GM13977 (cell line): ENCODE data around the gene LHX2.

Experiments
- DNase-seq: peaks from one replicate; pipeline ENCODE4 v3.0.0; 2012; ENCODE audit warnings: low spot score
- CTCF ChIP-seq: IDR thresholded peaks from 2 replicates; pipeline ENCODE4 v1.5.1; 2012; ENCODE audit warnings: mild to moderate bottlenecking, control low read depth; ENCODE audit not compliant: insufficient read depth; ENCODE audit errors: extremely low read depth, missing control alignments
- in situ Hi-C: fragments of 300-500 bp; cut with MboI; formaldehyde crosslinking; loops from one replicate; pipeline ENCODE4 v1.12.0; 2022; ENCODE audit warnings: low sequenced_read_pairs, low pct_unique_long_range_greater_than_20kb, mixed read lengths, inconsistent platforms; ENCODE audit not compliant: unreplicated experiment

LHX2 gene

GRCh38 chr9:124012368-124013301, 1.1 kb downstream of the LHX2 start:
- in situ Hi-C loops: loop anchor here (25.0 kb wide), 1 partner anchor 475 kb away; no protein-coding TSS in a partner anchor
- DNase-seq: peak; percentile 68
- no peak for TF ChIP-seq CTCF

GRCh38 chr9:124013309-124014210, 2.0 kb downstream of the LHX2 start:
- in situ Hi-C loops: loop anchor here (25.0 kb wide), 1 partner anchor 476 kb away; no protein-coding TSS in a partner anchor
- DNase-seq: no peak
- peak; percentile 13 for TF ChIP-seq CTCF

- no peak for TF ChIP-seq CTCF
- DNase-seq: no peak
- in situ Hi-C loops: loop anchor here (25.0 kb wide), 1 partner anchor 477 kb away; no protein-coding TSS in a partner anchor
Measured at GRCh38 chr9:124014211-124014955, 2.8 kb downstream of the LHX2 start.

- in situ Hi-C loops: loop anchor here (25.0 kb wide), 1 partner anchor 478 kb away; no protein-coding TSS in a partner anchor
- no peak for DNase-seq
- TF ChIP-seq CTCF: no peak
Measured at GRCh38 chr9:124014956-124015660, 3.5 kb downstream of the LHX2 start.

GRCh38 chr9:124015661-124016131, 4.1 kb downstream of the LHX2 start:
- TF ChIP-seq CTCF: no peak
- in situ Hi-C loops: loop anchor here (25.0 kb wide), 1 partner anchor 478 kb away; no protein-coding TSS in a partner anchor
- no peak for DNase-seq
